Activated CD4-positive, alpha-beta T cell treated with anti-CD3 and anti-CD28 coated beads, Interleukin-2, Interleukin-4, amounts not matched to agents 100 ng/mL and 50 ng/mL, durations not matched to agents 16 hours and 8 hours (primary cell): ENCODE results near the gene YPEL5.
"Not testable (repeated sequence)": the region's sequence is repeated elsewhere in the genome, so short reads cannot be mapped to it uniquely, and the experiment has no call there.

ENCODE experiments used
- DNase-seq: peaks from one replicate; pipeline ENCODE4 v3.0.0-alpha.2; 2020; ENCODE audit warnings: low spot score

The YPEL5 gene

GRCh38 chr2:30146337-30147195, at the start of gene YPEL5:
TSS of gene YPEL5 (plus strand) at chr2:30147007. CDS start at chr2:30156652, 9,645 bp downstream.
- peak; percentile 98 for DNase-seq

- no peak for DNase-seq
These were observed 48.4 kb upstream of the YPEL5 start for GRCh38 chr2:30098266-30099005.

- DNase-seq: not testable (repeated sequence)
These were observed 47.4 kb upstream of the YPEL5 start for GRCh38 chr2:30099366-30099765.

- DNase-seq: not testable (repeated sequence)
These were observed 46.1 kb upstream of the YPEL5 start for GRCh38 chr2:30100691-30101090.

GRCh38 chr2:30104307-30104706, 42.5 kb upstream of the YPEL5 start:
- DNase-seq: no peak

- no peak for DNase-seq
These were observed 41.3 kb upstream of the YPEL5 start for GRCh38 chr2:30105556-30105955.

GRCh38 chr2:30106543-30106942, 40.3 kb upstream of the YPEL5 start:
- DNase-seq: no peak

- no peak for DNase-seq
These were observed 38.6 kb upstream of the YPEL5 start for GRCh38 chr2:30108192-30108591.

- no peak for DNase-seq
These were observed 38.0 kb upstream of the YPEL5 start for GRCh38 chr2:30108851-30109250.

- no peak for DNase-seq
These were observed 37.0 kb upstream of the YPEL5 start for GRCh38 chr2:30109856-30110255.

- no peak for DNase-seq
These were observed 36.0 kb upstream of the YPEL5 start for GRCh38 chr2:30110773-30111172.

GRCh38 chr2:30111186-30111585, 35.6 kb upstream of the YPEL5 start:
- not testable (repeated sequence) for DNase-seq

GRCh38 chr2:30112561-30112960, 34.2 kb upstream of the YPEL5 start:
- no peak for DNase-seq

- DNase-seq: no peak
These were observed 33.1 kb upstream of the YPEL5 start for GRCh38 chr2:30113617-30114293.

- DNase-seq: peak; percentile 68
These were observed 31.4 kb upstream of the YPEL5 start for GRCh38 chr2:30115141-30115980.

- no peak for DNase-seq
These were observed 30.9 kb upstream of the YPEL5 start for GRCh38 chr2:30115981-30116285.

- no peak for DNase-seq
These were observed 24.4 kb upstream of the YPEL5 start for GRCh38 chr2:30122362-30122761.

- DNase-seq: no peak
These were observed 19.6 kb upstream of the YPEL5 start for GRCh38 chr2:30127016-30127893.

- no peak for DNase-seq
These were observed 12.2 kb upstream of the YPEL5 start for GRCh38 chr2:30134582-30134981.

- no peak for DNase-seq
These were observed 11.3 kb upstream of the YPEL5 start for GRCh38 chr2:30135541-30135940.
